GM11168 (cell line): ENCODE measurements around the gene ATP2A3.

Experiments used
- in situ Hi-C: fragments of 300-500 bp; cut with MboI; formaldehyde crosslinking; loops from one replicate; pipeline ENCODE4 v1.12.0; 2022; ENCODE audit warnings: low sequenced_read_pairs; ENCODE audit not compliant: unreplicated experiment

The ATP2A3 gene

GRCh38 chr17:3895354-3895753, 68.9 kb downstream of the ATP2A3 start:
- in situ Hi-C loops, result no loop called here

DNA sequence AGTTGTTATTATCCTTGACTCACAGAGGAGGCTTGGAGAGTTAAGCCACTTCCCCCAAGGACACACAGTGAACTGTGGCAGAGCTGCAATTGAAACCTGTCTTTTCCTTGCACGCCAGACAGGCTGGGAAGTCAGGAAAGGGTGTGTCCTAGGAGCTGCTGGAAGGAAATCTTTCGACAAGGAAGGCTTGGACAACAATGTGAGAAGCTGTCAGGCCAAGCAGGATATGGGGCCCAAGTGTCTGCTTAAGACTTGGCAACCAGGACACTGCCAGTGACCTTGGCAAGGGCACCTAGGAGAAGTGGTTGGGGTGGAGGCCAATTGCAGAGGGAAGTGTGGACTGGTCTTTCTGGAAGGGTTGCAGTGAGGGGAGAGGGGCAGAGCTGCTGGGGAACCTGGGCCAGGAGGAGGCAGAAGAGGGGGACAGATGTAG, 69.3 kb downstream of the ATP2A3 start:
- in situ Hi-C loops, result no loop called here

- in situ Hi-C loops, result no loop called here
Observed at GRCh38 chr17:3894188-3894587, 70.0 kb downstream of the ATP2A3 start.

DNA sequence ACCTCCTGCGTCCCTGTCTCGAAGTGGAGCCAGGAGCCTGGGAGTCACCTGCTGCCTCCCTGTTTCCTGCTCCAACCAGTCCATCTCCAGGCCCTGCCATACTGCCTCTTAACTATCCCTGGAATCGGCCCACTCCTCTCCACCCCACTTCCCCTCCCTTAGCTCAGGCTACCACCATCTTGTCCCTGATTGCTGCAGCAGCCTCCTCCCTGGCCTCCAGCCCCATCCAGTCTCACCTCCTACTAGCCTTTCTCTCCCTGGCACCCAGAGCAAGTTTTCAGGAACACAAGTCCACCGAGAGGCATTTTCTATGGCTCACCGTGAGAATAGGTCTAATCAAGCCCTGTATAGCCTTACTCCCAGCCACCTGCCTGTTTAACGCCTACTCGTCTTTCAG, 70.5 kb downstream of the ATP2A3 start:
- in situ Hi-C loops, result no loop called here

DNA sequence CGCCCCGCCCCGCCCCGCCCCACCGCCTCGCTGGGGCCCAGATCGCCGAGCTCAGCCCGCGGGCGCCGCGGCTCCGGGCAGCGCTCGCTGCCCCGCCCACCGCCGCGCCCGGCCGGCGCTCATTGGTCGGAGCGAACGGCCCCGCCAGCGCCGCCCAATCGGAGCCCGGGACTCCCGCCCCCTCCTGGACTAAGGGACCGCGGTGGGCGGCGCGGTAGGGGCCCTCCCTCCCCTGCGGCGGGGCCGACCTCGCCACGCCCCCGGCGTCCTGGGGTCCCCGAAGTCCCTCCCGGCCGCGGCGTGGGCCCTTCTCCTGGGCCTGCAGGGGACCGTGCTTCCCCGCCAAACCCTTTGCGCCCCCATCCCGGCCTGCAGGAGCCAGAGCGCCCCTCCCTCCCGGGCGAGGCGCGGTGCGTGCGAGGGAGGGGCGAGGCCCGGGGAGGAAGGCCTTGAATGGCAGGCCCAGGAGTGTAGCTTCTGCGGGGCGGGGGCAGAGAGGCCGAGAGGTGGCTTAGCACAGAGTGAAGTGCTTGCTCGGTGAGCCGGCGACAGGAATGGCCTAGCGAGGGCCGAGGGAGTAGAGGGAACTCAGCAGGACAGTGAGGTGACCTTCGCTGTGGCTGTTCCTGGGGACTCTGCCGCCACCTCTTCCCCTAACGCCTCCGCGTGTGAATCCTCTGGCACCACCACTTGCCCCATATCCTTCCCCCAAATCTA, 71.1 kb downstream of the ATP2A3 start, which contains the start of gene CAMKK1:
Gene CAMKK1, minus strand, starts transcription at position 51 of the 717 bp plus-strand sequence. CDS start 7,366 bp downstream, outside the sequence.
- in situ Hi-C loops, result no loop called here

DNA sequence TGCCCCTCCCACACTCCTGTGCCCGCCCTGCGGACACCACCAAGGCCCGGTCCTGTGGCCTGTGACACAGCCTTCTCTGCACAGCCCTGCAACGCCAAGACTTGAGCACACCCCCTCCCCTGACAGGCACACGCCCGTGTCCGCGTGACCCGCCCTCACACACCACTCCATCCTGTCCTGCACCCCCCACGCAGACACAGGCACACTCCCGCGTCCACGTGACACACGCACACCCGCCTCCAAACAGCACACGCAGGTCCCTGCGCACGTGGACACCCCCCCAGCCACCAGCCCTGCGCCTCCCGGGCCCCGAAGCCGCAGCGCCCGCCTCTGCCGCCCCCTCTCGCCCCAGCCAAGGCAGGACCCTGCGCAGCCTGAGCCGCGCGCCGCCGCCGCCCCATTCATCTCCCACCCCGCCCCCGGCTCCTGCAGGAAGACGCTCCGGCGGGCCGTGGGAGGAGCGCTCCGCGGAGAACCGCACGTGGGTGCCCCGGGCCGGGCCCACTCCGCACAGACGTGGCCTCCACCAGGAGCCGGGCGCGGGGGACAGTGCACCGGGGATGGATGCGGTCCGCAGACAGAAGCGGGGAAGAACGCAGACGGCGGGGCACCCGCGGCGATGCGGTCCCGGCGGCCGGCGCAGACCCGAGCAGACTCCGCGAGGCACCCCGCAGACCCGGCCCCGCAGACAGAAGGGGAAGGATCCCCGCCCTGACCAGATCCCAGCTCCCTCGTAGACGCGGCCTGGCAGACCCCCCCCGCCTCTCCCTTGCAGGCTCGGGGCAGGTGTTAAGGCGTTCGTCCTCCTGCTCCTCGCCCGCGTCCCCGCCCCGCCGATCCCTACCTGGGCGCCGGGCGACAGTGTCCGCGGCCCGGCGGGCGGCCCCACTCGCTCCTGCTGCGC, 71.9 kb downstream of the ATP2A3 start:
- in situ Hi-C loops, result no loop called here

- in situ Hi-C loops, result no loop called here
Observed at GRCh38 chr17:3891626-3892094, 72.6 kb downstream of the ATP2A3 start.

DNA sequence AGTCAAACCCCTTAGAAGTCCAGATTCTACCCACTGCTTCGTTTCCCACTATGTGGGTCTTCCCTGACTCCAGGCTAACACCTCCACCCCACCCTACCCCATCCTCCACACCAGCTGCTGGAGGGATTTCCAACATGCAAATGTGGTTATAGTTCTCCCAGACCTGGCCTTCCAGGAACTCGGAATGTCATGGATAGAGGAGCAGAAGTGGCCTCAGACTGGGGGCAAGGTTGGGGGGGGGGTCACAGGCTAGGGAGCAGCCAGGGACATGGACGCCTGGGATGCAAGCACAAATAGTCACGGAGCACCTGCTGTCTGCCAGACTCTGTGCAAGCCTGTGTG, 73.4 kb downstream of the ATP2A3 start:
- in situ Hi-C loops, result no loop called here

- in situ Hi-C loops, result no loop called here
Observed at GRCh38 chr17:3890082-3890877, 74.0 kb downstream of the ATP2A3 start.

DNA sequence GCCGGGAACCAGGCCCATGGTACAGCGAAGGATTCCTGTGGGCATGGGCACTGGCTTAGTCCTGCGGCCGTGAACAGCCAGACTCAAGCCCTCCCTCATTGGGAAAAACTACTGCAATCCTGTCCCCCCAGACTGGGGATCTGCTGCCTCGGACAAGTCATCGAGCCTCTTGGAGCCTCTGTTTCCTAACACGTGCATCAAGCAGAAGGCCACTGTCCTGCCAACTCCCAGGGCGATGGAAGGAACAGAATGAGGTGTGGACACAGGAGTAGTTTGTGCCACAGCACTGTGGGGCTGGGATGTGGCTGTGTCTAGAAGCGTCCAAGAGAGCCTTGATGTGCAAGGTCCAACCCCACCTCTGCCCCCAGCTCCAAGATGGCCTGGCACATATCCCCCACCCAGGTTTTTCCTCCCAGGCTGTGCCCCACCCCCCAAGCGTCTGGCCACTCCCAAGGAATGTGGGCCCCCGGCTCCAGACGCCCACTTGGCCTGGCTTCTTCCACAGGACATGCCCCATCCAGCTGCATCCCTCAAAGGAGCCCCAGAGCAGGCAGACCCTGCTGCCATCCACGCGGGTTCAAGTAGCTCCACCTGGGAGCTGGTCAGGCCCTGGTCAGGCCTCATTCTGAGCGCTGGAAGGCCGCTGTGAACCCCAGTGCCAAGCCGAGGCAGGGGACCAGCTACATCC, 74.8 kb downstream of the ATP2A3 start:
- in situ Hi-C loops, result no loop called here

DNA sequence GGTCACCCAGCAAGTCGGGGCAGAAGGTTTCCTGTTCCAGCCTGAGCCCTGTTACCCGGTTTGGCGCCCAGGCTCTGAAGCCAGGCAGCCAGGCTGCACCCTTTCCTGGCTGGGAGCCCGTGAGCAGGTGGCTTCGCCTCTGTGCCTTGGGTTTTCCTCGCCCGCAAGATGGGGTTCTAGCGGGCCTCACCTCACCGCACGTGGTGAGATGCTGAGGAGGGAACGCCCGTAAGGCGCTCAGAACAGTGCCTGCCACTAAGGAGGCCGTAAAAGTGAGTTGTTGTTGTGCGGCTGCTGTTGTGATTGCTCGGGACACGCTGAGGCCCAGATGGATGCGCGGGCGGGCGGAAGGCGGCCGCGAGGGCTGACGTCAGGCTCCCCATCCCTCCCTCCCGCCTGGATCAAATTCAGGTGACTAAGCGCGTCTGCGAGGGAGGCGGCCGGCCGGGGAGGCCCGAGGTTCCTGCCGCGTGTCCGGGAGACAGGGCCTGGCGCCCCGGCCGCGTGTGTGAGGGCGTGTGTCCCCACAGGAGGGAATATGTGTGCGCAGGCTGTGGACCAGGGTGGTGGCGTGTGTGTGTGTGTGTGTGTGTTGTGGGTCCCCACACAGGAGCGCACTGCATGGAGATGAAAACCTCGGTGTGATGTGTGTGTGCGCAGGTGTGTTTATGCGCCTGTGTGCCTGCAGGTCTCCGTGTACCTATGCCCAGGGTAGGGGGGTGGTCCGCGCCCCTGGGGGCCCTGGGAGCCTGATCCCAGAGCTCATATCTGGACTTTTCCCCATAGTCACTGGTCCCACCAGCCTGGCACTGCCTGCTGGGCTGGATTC, 75.7 kb downstream of the ATP2A3 start:
- in situ Hi-C loops, result no loop called here

GRCh38 chr17:3887804-3888203, 76.4 kb downstream of the ATP2A3 start:
- in situ Hi-C loops, result no loop called here

DNA sequence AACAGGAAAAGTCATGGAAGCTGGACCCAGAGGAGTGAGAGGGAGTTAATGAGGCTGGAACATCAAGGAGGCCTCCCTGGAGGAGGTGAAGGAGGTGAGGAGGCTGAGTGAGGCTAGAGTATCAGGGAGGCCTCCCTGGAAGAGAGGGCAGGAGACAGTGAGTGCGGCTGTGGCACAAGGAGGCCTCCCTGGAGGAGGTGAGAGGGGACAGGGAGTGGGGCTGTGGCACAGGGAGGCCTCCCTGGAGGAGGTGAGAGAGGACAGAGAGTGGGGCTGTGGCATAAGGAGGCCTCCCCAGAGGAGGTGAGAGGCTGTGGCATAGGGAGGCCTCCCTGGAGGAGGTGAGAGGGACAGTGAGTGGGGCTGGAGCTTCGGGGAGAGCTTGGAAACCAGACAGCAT, 76.8 kb downstream of the ATP2A3 start:
- in situ Hi-C loops, result no loop called here

DNA sequence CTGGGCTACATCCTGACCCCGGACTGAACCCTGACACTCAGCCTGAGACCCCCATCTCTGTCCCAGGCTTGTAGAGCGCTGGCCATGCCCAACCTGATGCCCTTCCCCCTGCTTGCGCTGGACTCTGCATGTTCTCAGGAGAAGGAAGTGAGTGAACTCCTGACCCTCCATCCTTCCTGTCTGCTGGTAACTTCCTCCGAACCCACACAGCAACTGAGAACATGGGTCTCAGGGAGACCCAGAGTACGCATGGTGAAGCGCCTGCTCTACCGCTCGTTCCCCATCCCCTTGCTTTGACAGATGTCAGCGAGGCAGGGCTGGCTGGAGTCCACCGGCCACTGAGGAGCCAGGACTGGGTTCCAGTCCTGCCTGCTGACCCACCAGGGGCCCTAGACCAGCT, 77.5 kb downstream of the ATP2A3 start:
- in situ Hi-C loops, result no loop called here

- in situ Hi-C loops, result no loop called here
Observed at GRCh38 chr17:3885970-3886369, 78.3 kb downstream of the ATP2A3 start.

- in situ Hi-C loops, result no loop called here
Observed at GRCh38 chr17:3885271-3885670, 79.0 kb downstream of the ATP2A3 start.

- in situ Hi-C loops, result no loop called here
Observed at GRCh38 chr17:3884188-3884587, 80.0 kb downstream of the ATP2A3 start.

DNA sequence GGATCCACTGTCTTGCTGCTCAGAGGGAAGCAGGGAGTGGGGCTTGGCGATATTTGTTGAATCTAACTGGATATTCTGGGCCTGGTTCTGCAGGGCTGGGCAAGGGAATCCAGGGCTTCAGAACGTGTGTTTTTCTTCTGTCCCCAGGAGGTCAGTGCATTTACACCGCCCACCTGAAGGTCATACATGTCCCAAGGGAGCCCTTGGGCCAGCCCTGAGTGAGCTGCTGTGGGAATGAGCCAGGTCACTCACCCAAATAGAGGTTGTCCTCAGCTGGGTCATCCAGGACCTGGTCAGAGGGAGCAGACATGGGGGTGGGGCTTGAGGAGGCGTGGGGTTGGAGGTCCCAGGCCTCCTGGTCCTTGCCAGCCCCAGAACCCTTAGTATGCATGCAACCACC, 82.0 kb downstream of the ATP2A3 start:
- in situ Hi-C loops, result no loop called here

- in situ Hi-C loops, result no loop called here
Observed at GRCh38 chr17:3880983-3881382, 83.3 kb downstream of the ATP2A3 start.
